ENCODE measurements around the gene DVL2.

- TF ChIP-seq POLR2AphosphoS5 (IDR thresholded peaks at IDR 0.05) (peak; percentile 6), EZH2 (IDR thresholded peaks at IDR 0.05; ENCODE audit: borderline replicate concordance, insufficient read depth, low read length, poor library complexity, severe bottlenecking) (no peak), CTCF (IDR thresholded peaks at IDR 0.05; ENCODE audit: poor library complexity, severe bottlenecking) (no peak), MXI1 (conservative IDR thresholded peaks at IDR 0.05; ENCODE audit: poor library complexity, severe bottlenecking) (no peak), REST (IDR thresholded peaks at IDR 0.05; ENCODE audit: borderline replicate concordance) (no peak)
Observed at GRCh38 chr17:7221278-7222092, 12.8 kb downstream of the DVL2 start.
